Fibroblast of gingiva (primary cell): ENCODE results near the gene PLEKHM2.

Experiments
- DNase-seq: peaks from one replicate; pipeline ENCODE4 v3.0.0-alpha.2; 2011; ENCODE audit warnings: low read depth

Gene PLEKHM2

DNA sequence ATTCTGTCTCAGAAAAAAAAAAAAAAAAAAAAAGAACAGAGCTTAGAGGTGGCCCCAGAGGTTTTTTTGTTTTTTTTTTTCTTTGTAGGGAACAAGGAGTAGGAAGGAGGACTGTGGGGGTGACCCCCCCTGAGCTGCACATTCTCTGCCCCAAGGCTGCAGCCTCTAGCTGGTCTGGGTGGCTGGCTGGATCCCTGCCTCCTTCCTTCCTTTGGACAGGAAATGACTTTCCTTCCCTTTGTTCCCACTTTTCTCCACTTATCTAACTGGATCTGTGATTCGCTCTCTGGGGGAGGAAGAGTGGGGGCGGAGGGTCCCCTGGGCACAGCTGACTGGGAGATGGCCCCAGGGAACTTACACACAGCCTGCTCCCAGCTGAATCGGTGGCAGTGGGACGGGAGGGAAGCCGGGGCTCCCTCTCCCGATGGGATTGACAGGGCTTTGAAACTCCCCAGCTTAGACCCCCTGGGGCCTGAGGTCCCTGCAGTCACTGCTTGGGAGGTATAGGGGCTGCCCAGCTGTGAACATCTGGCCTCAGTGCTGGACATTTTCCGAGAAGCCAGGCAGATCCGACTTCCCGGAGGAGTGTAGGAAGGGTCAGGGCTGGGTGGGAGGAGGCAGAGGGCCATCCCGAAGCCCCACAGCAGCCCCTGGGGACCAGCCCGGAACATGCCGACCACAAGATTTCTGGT is 76.5 kb downstream of the PLEKHM2 start:
- peak; percentile 78 for DNase-seq

GRCh38 chr1:15761366-15762128 is 77.4 kb downstream of the PLEKHM2 start:
- DNase-seq: no peak

GRCh38 chr1:15762546-15762945 is 78.4 kb downstream of the PLEKHM2 start:
- DNase-seq: no peak

DNA sequence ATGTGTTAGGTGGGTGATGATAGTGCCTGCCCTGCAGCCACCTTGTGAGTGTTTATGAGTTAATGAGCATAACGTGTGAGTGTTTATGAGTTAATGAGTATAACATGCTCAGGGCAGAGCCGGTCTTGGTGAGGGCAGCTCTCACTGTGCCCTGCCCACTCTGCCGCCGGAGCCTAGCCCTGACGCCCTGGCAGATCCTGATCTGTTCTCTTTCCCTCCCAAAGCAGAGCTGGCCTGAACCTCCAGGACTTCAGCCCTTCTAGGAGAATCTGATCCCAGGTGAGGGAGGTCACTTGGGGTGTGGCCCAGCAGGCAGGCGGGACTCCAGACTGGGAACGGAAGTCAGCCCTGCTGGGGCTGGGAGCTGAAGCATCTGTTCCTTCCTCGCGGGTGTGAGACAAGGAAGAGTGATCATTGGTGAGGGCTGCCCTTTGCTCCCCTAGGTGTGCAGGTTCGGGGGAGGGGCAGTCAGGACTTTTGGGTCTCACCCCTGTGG is 80.2 kb downstream of the PLEKHM2 start:
- DNase-seq: no peak

DNA sequence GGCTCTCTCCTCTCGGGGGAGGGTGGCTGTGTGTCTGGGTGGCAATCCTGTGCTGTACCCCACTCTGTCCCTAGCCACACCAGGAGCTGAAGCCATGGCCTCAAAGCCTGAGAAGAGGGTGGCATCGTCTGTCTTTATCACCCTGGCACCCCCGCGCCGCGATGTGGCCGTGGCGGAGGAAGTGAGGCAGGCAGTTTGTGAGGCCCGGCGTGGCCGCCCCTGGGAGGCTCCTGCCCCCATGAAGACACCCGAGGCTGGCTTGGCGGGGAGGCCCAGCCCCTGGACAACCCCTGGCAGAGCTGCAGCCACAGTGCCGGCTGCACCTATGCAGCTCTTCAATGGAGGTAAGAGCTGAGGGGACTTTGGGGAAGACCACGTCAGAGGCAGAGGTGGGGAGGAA is 80.8 kb downstream of the PLEKHM2 start:
- no peak for DNase-seq

DNA sequence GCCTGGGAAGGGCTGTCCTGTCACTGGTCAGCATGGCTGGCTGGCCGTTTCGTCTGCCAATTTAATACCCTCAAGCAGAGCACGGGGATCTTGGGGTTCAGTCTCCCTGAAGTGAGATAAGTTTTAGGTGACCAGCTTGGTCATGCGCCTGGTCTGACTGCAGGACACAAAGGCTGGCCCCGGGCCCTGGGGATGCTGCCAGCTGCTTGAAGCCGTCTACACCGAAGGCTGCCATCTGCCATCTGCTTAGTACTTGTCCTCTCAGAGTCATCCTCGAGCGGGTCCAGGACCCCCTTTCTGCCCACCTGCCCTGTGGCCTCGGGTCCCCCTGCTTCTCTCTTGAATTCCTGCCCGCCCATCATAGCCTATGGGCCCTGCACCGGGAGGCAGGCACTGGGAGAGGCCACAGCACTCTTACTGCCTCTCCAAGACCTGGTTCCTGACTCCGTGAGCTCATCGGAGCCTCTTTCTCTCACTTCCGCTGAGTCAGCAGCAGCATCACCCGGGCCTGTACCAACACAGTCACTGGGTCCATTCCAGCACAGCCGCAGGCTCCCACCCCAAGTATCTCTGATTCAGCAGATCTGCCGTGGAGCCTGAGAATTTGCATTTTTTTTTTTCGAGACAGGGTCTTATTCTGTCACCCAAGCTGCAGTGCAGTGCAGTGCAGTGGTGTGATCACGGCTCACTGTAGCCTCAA is 81.5 kb downstream of the PLEKHM2 start:
- DNase-seq: peak; percentile 68

- no peak for DNase-seq
These were observed 83.8 kb downstream of the PLEKHM2 start for GRCh38 chr1:15767941-15768340.

GRCh38 chr1:15768388-15768787 is 84.3 kb downstream of the PLEKHM2 start:
- DNase-seq: no peak

GRCh38 chr1:15770313-15770962 is 86.3 kb downstream of the PLEKHM2 start:
- no peak for DNase-seq

- DNase-seq: no peak
These were observed 87.9 kb downstream of the PLEKHM2 start for GRCh38 chr1:15771836-15772515.

- DNase-seq: no peak
These were observed 91.6 kb downstream of the PLEKHM2 start for GRCh38 chr1:15775706-15776105.

DNA sequence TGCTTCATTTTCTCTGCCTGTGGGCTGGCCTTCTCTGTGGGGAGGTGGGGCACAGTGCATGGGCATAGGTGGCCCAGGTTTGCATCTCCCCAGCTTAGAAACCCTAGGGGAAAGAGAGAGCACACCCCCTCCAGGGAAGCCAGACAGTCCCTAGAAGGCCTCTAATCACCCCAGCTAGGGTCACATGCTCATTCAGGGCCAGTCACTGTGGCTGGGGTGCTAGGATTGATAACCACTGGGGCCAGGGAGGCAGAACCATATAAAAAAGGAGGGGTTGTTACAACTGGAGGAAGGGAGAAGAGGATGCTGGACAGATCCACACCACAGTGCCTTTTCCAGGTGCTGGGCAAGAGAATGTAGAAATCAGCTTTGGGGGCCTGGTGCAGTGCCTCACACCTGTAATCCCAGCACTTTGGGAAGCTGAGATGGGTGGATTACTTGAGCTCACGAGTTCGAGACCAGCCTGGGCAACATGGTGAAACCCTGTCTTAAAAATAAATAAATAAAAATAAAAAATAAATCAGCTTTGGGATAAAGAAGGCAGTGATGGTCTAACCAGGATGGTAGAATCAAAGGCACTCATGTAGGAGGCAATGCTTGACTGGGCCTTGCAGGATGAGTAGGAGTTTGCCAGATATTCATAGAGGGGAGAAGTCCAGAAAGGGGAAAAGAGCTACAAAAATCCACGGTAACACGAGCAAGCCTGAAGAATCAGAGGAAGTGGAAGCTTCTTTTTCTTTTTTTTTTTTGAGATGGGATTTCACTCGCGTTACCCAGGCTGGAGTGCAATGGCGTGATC is 94.0 kb downstream of the PLEKHM2 start:
- DNase-seq: no peak
